GM18499 (cell line): ENCODE data around the gene NFKBIA.
"Not testable (repeated sequence)": the region's sequence is repeated elsewhere in the genome, so short reads cannot be mapped to it uniquely, and the experiment has no call there.

Experiments used
- ATAC-seq: cut with Tn5 transposase; IDR thresholded peaks from one replicate; pipeline ENCODE4 v1.9.1; 2021; ENCODE audit warnings: moderate number of reproducible peaks; ENCODE audit not compliant: insufficient read depth, unreplicated experiment

Gene NFKBIA

DNA sequence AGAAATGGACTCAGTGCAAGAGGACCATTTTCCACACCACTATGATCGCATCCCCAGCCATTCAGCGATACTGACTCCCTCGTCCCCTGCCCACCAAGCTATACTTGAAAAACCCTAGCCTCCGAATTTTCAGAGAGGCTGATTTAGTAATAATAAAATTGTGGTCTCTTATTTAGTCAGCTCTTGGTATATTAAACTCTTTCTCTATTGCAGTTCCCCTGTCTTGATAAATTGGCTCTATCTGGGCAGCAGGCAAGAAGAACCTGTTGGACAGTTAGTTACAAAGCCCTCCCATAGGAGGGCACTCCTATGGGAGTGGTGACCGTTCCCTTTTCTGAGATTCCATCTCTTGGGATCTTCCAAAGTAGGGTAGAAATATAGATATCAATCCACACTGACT is 33.6 kb downstream of the NFKBIA start:
- ATAC-seq: no peak

- ATAC-seq: no peak
Observed at GRCh38 chr14:35369701-35370191, 34.8 kb downstream of the NFKBIA start.

DNA sequence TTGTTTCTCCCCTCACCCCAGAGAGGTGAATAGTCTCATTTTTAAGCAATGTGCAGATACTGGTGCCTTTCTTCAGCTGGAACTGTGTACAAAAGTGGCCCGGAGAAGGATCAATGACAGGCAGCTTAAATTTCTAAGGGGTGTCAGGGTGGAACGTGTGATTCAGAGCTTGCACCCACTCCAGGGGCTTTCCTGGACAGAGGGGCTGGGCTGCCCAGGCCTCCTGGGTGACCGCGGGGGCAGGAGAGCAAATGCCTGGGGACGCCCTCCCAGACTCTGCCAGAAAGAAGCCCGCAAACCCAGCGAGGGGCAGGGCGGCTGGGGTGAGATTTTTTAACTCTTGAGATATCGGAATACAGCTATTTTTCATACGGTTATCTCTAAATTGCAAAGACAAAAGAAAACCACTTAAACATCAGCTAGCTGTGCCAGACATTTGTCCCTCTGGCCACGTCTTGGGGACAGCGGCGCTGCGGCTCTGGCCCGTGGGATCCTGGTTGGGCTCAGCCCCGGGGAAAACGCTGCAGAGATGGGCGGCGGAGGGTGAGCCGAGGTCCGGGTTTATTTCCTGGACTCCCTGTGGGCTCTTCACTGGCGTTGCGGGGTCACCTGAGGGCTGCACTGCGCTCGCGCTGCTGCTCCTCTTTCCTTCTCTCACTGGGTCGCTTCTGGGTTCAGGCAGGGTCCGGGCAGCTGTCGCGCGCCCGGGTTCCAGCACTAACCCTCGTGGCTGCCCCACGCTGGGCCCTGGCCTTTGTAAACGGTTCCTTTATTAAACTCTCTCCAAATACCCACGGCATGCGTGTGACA is 35.8 kb downstream of the NFKBIA start:
- no peak for ATAC-seq

- no peak for ATAC-seq
Observed at GRCh38 chr14:35368139-35368460, 36.4 kb downstream of the NFKBIA start.

DNA sequence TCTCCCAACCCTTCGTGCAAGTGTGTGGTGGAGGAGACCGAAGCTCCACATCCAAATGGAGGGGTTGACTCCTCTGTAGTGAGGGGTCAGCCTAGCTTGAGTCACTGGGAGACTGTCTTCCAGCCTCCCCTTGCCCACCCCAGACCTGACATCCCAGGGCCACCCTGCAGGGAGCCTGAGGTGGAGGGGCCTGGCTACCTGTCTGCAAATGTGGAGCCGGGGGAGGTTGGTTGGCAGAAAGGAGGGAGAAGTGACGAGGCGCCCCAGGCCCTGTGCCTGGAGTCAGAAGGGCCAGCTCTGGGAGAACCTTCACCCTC is 37.5 kb downstream of the NFKBIA start:
- ATAC-seq: no peak

- no peak for ATAC-seq
Observed at GRCh38 chr14:35366521-35366976, 38.0 kb downstream of the NFKBIA start.

DNA sequence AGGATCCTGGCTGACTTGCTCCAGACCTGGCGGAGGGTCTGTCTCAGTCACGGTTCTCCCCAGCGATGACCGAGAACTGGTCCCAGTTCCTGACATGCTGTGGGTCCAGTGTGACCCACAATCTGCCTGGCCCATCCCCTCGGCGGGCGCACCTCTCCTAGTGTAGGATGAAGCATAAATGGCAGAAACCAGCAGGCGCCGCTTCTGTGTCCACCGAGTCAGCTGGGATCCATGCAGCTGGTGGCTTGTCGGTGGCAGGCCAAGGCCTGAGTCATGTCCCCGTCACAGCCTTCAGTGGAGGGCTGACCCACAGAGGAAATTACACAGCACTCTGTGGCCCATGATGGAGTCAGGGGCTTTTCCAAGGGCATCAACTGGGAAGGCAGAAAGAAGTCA is 38.5 kb downstream of the NFKBIA start:
- ATAC-seq: no peak

- ATAC-seq: no peak
Observed at GRCh38 chr14:35365130-35366055, 39.2 kb downstream of the NFKBIA start.

DNA sequence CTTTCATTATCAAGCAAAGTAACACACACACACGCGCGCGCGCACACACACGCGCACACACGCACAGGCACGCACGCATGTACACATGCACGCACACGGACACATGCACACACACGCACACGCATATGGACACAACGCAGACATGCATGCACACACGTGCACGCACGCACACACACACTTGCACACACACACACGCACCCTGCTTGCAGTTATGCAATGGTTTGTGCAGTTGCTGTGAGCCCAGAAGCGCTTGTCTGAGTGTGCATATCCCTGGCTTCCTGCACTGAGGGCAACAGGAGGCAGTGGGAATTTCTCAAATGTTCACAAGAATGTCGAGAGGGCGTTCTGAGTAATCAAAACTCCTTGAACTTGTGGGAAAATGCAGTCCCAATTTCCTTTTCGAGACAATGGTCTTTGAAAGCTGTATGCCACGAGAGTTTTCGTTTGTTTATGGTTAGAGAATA is 41.6 kb downstream of the NFKBIA start:
- ATAC-seq: no peak

- no peak for ATAC-seq
Observed at GRCh38 chr14:35362450-35362849, 42.1 kb downstream of the NFKBIA start.

GRCh38 chr14:35361141-35361480 is 43.4 kb downstream of the NFKBIA start:
- ATAC-seq: no peak

DNA sequence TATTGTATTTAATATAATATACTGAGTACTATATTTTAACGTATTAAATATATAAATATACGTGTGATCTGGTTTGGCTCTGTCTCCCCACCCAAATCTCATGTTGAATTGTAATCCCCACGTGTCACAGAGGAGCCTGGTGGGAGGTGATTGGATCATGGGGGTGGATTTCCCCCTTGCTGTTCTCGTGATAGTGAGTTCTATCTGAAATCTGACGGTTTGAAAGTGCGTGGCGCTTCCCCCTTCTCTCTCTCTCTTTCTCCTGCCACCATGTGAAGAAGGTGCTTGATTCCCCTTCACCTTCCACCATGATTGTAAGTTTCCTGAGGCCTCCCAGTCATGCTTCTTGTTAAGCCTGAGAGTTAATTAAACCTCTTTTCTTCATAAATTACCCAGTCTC is 44.9 kb downstream of the NFKBIA start:
- not testable (repeated sequence) for ATAC-seq

DNA sequence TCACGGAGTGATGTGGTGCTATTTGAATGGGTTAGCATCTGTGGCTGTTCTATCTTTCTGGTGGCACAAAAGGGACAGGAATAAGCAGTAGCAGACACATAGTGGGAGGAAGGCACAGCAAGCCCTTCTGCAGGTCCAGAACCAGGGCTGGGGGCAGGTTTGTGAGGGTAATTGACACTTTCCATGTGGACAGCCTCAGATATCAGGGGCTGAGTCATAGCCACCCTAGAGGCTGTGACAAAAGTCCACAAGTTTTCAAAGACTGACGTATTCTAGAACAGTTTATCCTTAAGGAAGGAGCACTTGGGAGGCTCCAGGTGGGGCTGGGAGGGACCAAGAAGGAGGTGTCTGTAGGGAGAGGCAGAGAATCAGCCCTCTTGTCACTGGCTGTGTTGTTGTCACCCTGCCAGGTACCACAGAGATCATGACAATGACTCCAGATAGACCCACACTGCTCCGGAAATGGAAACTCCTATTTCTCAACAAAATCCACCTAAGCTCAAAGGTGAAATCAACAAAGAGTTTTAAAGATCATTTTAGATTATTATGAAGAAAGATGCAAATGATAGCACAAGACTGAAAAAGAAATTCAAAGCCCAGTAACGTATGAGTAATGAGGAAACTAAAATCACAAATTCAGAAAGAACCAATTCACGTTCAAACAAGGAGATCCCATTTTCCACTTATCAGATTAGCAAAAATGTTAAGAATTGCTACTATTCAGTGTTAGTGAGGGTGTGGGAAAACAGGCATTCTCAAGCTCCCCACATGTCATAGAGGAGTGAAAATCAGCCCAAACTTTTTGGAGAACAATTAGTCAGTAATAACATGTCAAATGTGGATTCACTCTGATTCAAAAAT is 48.3 kb downstream of the NFKBIA start:
- ATAC-seq: no peak

GRCh38 chr14:35355235-35355634 is 49.3 kb downstream of the NFKBIA start:
- ATAC-seq: not testable (repeated sequence)

- no peak for ATAC-seq
Observed at GRCh38 chr14:35353409-35354172, 51.0 kb downstream of the NFKBIA start.

DNA sequence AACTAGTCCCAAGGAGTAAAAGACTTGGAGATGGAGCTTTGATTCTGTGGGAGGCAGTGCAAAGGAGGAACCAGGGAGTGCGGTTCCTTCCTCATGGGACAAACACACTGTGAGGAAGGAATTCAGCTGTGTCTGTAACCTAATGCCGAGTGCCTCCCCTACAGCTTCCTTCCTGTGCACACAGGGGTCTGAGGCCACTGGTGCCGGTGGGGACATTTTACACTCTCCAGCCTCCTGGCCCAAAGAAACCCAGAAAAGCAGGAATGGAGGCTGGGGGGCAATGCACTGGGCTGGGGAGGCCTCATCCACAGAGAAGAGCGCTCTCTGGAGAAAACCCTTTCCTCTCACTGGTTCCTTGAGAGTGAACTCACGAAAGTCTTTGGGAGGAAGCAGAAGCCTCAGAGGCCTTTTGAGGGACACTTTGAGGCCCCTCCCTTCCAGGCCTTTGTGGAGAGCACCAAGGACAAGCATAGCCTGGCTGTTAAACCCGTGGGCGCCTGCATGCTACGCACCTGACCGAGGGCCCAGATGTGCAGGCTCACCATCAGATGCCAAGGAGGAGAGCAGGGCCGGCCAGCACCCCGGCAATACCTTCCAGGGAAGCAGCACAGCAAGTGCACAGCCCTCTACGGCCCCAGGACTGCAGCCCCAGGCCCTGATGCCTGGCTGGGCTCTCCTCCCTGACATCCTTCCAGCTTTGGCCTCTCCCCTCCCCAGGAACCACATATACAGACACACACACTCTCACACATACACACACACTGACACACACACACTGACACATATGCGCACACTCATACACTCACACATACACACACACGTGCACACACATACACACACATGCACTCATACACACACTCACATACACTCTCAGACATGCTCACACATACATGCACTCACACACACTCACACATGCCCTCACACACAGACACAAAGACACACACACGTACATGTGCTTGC is 52.0 kb downstream of the NFKBIA start:
- no peak for ATAC-seq

DNA sequence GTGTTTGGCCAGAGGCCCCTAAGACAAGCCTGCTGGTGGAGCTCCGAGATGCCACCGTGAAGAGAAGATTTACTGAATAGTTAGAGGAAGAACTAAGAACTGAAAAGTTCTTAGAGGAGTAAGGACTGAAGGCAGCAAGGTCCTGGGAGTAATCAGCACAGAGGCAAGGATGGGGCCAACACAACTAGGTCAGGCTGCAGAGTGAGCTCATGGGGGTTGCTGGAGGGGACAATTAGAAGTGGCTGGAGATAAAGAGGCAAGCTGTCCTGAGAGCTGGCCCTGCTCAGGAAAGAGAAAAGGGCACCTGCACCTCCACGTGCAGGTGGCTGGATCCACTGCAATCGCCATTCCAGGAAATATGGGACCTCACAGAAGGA is 52.7 kb downstream of the NFKBIA start:
- no peak for ATAC-seq
